ELF-1 (cell line): Measurements from ENCODE around the gene NTM.

ENCODE experiments used
- DNase-seq: peaks from one replicate; pipeline ENCODE4 v3.0.0-alpha.2; 2016; ENCODE audit warnings: low read depth, low spot score

The NTM gene

GRCh38 chr11:131957875-131958274, 587.5 kb downstream of the NTM start:
- no peak for DNase-seq

- DNase-seq, result no peak
Observed at GRCh38 chr11:131962818-131963217, 592.4 kb downstream of the NTM start.

GRCh38 chr11:131964698-131965483, 594.5 kb downstream of the NTM start:
- DNase-seq, result no peak

DNA sequence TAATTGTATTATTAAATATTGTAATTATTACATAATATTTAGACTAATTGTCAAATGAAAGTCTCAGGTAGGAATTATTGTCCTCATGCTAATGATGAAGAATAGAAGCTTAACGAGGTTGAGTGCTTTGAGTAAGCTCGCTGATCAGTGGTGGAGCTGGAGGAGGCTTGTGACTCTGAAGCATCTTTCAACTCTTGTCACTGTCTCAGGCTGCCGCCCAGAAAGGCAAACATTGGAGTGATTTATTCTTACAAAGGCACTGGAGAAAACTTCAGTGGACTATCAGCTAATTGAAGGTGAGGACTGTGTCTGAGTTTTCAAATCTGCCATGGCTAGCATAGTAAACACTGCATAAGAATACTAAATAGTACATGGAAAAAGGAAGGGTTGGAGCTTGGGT, 595.1 kb downstream of the NTM start:
- DNase-seq, result no peak

- DNase-seq, result no peak
Observed at GRCh38 chr11:131966667-131967066, 596.3 kb downstream of the NTM start.

DNA sequence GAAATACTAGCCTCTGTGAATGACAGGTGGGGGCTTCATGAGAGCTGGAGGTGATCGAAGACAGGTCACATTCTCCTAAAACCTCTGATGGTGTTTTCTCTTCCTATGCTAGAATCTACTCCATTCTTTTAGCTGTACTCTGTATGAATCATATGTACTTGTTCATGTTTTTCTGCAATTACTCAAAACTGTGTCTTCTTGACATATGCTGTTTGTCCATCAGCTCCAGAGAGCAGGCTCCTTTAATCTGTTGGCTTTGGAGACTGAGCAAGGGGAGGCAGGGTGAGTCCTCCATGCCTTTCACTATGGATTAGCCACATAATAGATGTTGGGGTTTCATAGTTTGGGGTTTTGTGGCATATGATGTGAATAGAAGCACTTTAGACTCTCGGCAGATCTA, 598.8 kb downstream of the NTM start:
- no peak for DNase-seq

DNA sequence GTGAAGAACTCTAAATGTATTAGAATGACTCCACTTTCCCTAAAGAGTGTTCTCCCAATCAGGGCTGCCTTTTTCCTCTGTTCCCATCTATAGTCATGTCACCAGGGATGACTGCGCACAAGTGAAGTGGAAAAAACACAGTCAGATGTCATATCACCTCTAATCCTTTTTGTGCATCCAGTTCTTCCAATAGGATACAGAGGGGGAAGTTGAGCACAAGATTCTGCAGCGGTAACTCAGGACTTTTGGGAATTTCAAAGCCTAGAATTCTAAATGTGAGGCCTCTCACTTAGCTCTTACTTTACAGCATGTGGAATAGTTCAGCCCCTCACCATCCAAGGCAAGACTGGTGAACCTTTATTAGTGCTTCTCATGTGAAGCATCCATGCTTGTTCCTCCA, 602.6 kb downstream of the NTM start:
- DNase-seq, result no peak

DNA sequence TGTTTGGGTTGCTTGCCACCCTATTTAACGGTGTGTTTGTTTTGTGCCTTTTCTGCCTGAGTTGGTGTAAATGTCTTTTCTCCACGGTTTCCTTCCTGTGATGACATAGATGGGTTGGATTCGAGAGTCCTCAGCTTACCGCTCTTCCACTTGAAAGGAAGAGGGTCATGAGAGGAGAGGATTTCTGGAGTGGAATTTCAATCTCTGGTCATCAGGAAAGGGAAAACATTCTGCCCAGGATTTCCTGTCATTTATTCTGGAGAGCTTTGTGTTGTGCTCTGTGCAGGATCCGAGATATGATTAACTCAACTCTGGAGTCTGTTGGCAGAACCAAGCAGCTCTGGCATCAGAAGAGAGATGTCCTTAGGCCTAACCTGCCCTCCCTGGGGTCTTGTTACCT, 605.2 kb downstream of the NTM start:
- no peak for DNase-seq

DNA sequence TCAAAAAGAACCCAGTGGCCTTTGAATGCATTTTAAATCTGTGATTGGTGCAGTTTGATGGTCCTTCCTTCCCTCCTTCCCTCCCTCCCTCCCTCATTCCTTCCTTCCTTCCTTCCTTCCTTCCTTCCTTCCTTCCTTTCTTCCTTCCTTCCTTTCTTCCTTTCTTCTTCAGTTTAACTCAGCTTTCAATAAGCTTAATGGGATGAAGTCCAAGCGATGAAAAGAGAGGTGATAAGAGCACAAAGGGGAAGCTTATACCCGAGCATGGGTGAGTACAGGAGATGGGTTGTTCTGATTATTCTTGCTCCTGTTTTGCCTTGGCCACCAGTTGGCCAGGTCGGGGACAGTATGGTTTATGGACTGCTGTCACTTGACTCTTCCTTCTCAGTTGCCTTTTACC, 605.6 kb downstream of the NTM start:
- no peak for DNase-seq

DNA sequence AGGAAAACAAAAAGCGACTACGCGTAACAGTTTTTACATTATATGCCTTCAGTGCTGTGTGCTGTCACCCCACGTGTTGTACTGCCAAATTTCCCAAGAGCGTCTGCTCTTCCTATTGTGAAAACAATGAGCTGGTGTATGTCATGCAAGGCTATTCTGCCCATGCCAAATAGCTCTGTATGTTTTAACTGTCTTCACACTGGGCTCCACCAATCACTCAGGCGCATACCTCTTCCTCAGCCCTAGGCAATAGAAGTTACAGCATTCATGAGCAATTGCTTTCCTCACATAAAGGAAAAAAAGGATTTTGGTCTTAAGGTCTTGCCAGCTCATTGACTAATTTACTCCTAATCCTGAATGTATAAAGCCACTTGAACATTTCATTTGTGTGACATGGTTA, 606.8 kb downstream of the NTM start:
- DNase-seq, result peak; percentile 49

DNA sequence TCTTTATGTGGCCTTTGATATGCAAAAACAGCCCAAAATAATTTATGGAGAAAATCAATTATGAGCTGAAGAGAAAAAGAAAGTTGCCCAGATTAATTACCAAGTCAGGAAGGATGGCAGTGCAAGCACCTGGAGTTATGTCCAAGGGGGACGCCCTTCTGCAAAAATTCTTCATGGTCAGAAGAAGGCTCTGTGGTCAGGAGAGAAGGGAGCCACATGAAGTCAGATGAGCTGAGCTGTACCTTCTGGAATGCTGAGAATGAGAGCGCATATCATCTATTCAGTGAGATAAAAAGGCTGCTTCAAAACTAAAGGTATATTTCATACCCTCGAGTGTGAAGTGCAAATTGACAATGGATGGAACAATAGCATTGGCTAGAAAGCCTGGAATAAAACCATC, 607.4 kb downstream of the NTM start:
- DNase-seq, result peak; percentile 17

GRCh38 chr11:131978351-131978750, 607.9 kb downstream of the NTM start:
- DNase-seq, result peak; percentile 13

DNA sequence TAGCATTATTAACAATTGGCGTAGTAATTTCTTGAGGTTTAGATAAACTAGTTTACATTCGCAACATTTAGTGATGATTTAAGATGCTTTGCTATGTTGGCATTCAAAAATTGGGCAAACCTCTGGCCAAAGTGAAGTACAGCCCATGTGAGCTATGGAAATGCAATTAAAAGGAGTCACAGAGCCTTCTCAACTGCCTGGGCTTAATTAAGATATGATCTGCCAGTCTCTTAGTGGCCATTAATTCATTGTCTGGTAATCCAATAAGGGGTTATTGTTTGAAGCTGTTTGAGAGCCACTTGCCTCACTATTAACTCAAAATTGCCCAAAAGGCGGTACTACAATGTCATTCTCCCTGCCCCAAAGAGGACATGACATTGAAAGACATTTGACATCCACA, 608.9 kb downstream of the NTM start:
- DNase-seq, result no peak

- no peak for DNase-seq
Observed at GRCh38 chr11:131980199-131980598, 609.8 kb downstream of the NTM start.

DNA sequence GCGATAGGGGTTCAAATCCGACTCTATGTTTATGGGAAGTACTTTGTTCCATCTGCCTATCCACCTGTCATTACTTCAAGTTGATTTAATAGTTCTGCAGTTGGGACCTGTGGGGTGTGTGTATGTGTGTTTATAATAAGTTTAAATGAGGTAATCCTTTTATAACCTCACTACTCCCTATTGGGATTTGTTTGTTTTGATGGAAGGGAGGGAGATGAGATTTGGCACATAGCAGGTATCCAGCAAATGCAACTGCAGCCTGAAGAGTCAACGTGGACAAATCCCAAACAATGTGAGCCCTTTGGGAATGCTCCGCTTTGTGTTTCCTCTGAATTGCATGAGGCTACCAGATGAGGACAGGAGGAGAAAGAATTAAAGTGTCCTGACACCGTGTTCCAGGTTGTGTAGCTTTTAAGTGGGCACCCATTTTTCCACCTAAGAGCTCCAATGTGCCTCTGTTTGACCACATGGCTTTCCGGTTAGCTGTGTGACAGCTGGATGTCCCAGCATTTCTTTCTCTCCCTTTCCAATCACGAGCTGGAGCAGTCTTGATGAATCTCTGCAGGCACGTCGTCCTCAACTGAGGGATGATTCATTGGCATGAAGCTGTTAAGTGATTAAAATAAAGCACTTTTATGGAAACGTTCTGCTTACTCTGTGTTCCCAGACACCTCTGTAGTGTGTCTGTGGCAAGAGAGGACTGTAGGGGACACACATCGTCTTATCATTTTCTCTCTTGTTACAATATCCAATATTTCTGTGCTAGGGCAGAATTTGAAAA, 610.7 kb downstream of the NTM start:
- DNase-seq, result no peak

DNA sequence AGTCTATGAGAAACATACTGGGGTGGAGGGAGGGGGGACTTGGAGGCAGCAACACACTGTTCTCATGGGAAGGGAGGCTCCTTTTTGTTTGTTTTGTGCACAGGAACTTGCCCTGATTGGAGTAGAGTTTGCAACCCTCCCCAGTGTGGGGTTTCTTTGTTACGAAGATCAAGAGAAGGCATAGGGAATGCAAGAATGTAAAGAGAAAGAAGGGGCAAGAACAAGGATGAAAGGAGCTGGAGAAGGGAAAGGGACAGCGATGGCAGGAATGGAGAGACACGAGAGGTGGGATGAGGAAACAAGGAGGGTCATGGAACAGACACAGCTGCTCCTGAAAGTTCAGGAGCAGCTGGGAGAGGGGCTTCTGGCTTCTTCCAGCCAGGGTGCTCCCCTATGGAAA, 611.7 kb downstream of the NTM start:
- DNase-seq, result peak; percentile 77

GRCh38 chr11:131985846-131986301, 615.5 kb downstream of the NTM start:
- DNase-seq, result no peak

- DNase-seq, result no peak
Observed at GRCh38 chr11:131987703-131988102, 617.3 kb downstream of the NTM start.

GRCh38 chr11:131991606-131992005, 621.2 kb downstream of the NTM start:
- DNase-seq, result no peak

GRCh38 chr11:131993246-131993645, 622.8 kb downstream of the NTM start:
- no peak for DNase-seq

DNA sequence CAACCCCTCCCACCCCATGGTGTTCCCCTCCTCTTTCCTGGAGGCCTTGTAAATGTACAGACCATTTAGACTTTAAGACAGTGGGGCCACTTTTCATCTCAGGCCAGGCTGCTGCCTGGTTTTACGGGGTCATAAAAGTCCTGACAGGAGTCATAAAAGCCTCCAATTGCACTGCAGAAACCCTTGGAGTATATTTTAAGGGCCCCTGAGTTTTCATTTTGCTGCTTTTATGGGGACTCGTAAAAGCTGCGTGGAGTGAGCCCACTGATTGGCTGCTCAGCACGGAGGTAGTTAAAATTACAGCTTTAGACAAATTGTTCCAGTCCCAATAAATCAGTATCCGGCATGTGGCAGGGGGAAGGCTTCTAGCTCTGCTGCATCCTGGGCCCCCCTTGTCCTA, 627.6 kb downstream of the NTM start:
- DNase-seq, result peak; percentile 47

DNA sequence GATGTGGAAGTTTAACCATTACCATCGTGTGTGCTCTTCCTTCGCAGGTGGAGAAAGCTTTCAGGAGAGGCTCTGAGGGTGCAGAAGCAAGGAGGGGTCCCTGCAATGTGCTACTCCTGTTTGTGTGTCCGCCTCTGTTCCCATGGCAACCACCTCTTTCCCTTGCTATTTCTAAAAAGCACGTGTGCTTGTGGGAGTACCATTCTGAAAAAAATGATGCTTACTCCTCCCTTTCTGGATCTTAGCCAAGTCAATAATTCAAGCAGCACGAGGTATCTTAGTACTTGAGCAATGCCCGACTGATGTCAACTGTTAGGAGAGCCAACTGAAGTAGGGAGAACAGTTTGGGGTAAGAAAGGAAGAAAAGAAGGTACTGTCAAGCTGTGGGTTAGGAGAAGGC, 628.7 kb downstream of the NTM start:
- DNase-seq, result no peak

GRCh38 chr11:131999955-132000354, 629.5 kb downstream of the NTM start:
- no peak for DNase-seq
